Panc1 (cell line): ENCODE results near the gene IQSEC2. TPM values are rescaled to one million over a fixed set of nuclear protein-coding genes. Genes with fewer than 3 reads are reported as not detected.
A peak's percentile ranks its signal among the peaks of the same experiment; 100 is the strongest.

Experiments
- ATAC-seq: fragments of 200-7000 bp; cut with Tn5 transposase; 2 replicates; pipeline ENCODE4 v1.9.1; 2020; ENCODE audit warnings: mild to moderate bottlenecking, moderate library complexity
- BruUV-seq: library from RNA; stranded (reverse); fragments of 400-500 nt; replicated peaks from 2 replicates; lab custom pipeline; 2021; lab: Mats Ljungman, UMichigan
- CTCF ChIA-PET: fragments of 300-600 bp; sonication (Branson Sonifier 250); formaldehyde crosslinking; loops from one replicate; lab custom pipeline; 2022; ENCODE audit warnings: antibody characterized with exemption; lab: Charles Lee
- POLR2A ChIA-PET: fragments of 300-600 bp; sonication (Branson Sonifier 250); formaldehyde crosslinking; loops from one replicate; lab custom pipeline; 2022; ENCODE audit warnings: antibody characterized with exemption; lab: Charles Lee
- DNase-seq: peaks from one replicate; pipeline ENCODE4 v3.0.0-alpha.2; 2010; ENCODE audit warnings: low read depth, low spot score
- H3K27ac ChIP-seq: 2 replicates; pipeline ENCODE4 v1.5.1; 2011; ENCODE audit warnings: mild to moderate bottlenecking, low read length, inconsistent platforms
- H3K27me3 ChIP-seq: fragments of 200-500 bp; sonication (Bioruptor generic); 2 replicates; pipeline ENCODE4 v1.6.0; 2014; ENCODE audit warnings: low read length, inconsistent platforms; ENCODE audit not compliant: control insufficient read depth, insufficient read depth
- H3K36me3 ChIP-seq: fragments of 200-500 bp; sonication (Bioruptor generic); 2 replicates; pipeline ENCODE4 v1.5.1; 2014; ENCODE audit warnings: inconsistent platforms, mild to moderate bottlenecking, low read length, moderate library complexity; ENCODE audit not compliant: control insufficient read depth, insufficient read depth
- H3K4me1 ChIP-seq: 2 replicates; pipeline ENCODE4 v1.5.1; 2011; ENCODE audit warnings: inconsistent platforms, mild to moderate bottlenecking, low read length, moderate library complexity; ENCODE audit not compliant: control insufficient read depth, insufficient read depth
- H3K4me3 ChIP-seq, 2 experiments: 2 replicates each; pipeline ENCODE4 v1.5.1; 2011 to 2012; ENCODE audit warnings: low read depth in 2 of 2, low read length in 2 of 2, mild to moderate bottlenecking in 2 of 2, inconsistent platforms in 1 of 2, moderate library complexity in 1 of 2
- H3K9me3 ChIP-seq: fragments of 200-500 bp; sonication (Bioruptor generic); 2 replicates; pipeline ENCODE4 v1.5.1; 2014; ENCODE audit warnings: low read depth, mild to moderate bottlenecking, inconsistent platforms, low read length, moderate library complexity; ENCODE audit not compliant: control insufficient read depth, insufficient read depth
- CTCF ChIP-seq: fragments of 450-650 bp; IDR thresholded peaks from 2 replicates; pipeline ENCODE4 v1.5.1; 2017; ENCODE audit warnings: mild to moderate bottlenecking
- POLR2AphosphoS5 ChIP-seq: IDR thresholded peaks from 2 replicates; pipeline ENCODE4 v1.6.1; 2012; ENCODE audit warnings: mild to moderate bottlenecking, low read depth, low read length, moderate library complexity
- REST ChIP-seq, 2 experiments: IDR thresholded peaks; 2 replicates each; pipeline ENCODE4 v1.6.1; 2011 to 2012; ENCODE audit warnings: low read depth in 2 of 2, control low read depth in 1 of 2, low read length in 1 of 2, mild to moderate bottlenecking in 1 of 2, moderate library complexity in 1 of 2; ENCODE audit not compliant: insufficient read depth in 1 of 2
- SIN3A ChIP-seq: IDR thresholded peaks from 2 replicates; pipeline ENCODE4 v1.6.1; 2012; ENCODE audit warnings: low read depth, mild to moderate bottlenecking, low read length, moderate library complexity, borderline replicate concordance; ENCODE audit not compliant: insufficient read depth
- TCF7L2 ChIP-seq: IDR thresholded peaks from 2 replicates; pipeline ENCODE4 v1.6.1; 2011; ENCODE audit warnings: mild to moderate bottlenecking, low read depth, low read length, inconsistent platforms
- in situ Hi-C: cut with HindIII; loops from 2 replicates; pipeline ENCODE4 v1.10.0; 2016; ENCODE audit warnings: low sequenced_read_pairs, low pct_unique_long_range_greater_than_20kb
- intact Hi-C: fragments of 100-400 bp; cut with micrococcal nuclease; formaldehyde crosslinking; loops from one replicate; pipeline ENCODE4 v1.10.0; 2022; ENCODE audit not compliant: unreplicated experiment
- total RNA-seq: library from RNA; stranded (reverse); gene quantifications from one replicate; pipeline ENCODE4 v1.2.1, GENCODE V29; 2021; ENCODE audit not compliant: unreplicated experiment

Gene IQSEC2
- total RNA-seq, 1 experiment from 2014 or later, result 38.8 TPM

DNA sequence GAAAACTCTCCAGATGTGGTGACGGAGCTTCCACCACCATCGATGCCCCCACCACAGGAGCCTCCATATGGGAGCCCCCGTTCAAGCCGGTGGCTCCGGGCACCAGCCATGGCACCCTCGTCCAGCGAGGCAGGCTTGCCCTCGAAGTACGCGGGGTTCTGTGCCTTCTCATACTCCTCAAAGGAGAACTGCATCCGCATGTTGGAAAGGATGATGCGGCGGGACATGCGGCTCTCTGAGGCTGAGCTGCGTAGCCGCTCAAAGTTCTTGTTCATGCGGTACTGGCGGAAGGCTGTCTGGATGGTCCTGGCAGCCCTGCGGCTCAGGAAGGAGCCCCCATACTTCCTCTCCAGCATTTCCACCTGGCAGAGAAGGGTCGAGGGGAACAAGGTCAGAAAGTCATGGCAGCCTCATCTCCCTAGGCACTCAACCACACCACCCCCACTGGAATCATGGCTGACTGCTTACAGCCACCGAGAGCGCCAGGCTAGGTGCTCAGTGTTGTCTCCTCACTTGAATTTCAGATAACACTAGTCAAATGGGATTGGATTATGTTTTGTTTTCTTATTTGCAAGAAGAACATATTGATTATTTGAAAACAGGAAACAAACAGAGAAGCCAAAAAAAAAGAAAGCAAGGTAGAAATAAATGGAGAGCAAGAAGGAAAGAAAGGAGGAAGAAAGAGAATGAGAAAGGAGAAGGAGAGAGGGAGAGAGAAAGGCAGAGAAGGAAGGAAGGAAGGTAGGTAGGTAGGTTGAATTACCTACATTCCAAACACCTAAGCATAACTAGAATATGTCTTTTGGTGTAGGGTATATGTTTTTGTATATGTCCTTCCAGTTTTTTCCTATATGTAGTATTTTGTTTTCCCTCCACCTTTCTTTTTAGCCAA, 26.6 kb downstream of the IQSEC2 start:
- DNase-seq (no peak), ATAC-seq (no peak)
- intact Hi-C loops, result no loop called here
- Histone ChIP-seq H3K4me1 (no peaks in the 10 kb centered on the region), H3K4me3 (no peak overlapping the region), H3K9me3 (no peaks in the 10 kb centered on the region), H3K27ac (no peak overlapping the region), H3K27me3 (no peaks in the 10 kb centered on the region), H3K36me3 (no peaks in the 10 kb centered on the region)
- ChIA-PET CTCF (no interaction called here), POLR2A (no interaction called here)
- no TSS peak for BruUV-seq
- TF ChIP-seq POLR2AphosphoS5, result no peak
- no peak for TF ChIP-seq SIN3A
- no peak for TF ChIP-seq REST (IDR thresholded peaks at IDR 0.05; ENCODE audit: insufficient read depth in 1 of 2, low read depth in 2 of 2, low read length in 1 of 2)
- in situ Hi-C loops, result no loop called here

DNA sequence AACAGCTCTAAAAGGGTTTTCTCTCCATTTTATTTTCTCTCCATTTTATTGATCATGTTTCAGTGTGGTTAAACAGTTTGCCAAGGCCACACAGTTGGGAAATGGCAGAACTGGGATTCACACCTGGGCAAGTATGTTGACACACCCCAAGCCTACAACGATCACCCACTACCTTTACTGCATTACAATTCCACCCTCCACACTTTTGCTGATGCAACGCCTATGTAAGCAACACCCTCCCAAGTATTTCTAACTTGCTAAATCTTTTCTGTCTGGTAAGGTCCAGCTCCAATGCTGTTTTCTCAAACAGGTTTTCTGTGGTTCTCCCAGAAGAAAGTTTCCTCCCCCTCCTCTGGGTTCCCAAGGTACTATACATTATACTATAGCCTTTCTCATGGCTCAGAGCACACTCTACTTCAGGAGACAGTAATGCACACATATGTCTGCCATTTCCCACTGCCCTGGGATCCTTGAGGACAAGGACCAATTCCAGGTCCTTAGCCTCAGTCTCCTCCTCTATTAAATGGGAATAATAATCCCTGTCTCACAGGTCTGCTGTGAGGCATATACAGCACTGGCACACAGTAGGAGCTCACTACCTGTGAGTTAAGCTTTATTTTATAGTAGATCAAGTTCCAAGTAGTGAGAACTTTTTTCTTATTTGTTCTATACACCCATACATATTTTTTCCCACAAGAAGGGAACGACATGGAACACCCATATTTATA, 27.9 kb downstream of the IQSEC2 start:
- ChIA-PET POLR2A (no interaction called here), CTCF (no interaction called here)
- no TSS peak for BruUV-seq
- no peaks in the 10 kb centered on the region for H3K9me3 ChIP-seq
- H3K4me3 ChIP-seq, result no peak overlapping the region
- TF ChIP-seq SIN3A, result no peak
- no peak for TF ChIP-seq TCF7L2
- TF ChIP-seq CTCF, result no peak
- no peak for TF ChIP-seq REST (IDR thresholded peaks at IDR 0.05; ENCODE audit: insufficient read depth in 1 of 2, low read depth in 2 of 2, low read length in 1 of 2)
- TF ChIP-seq POLR2AphosphoS5, result no peak
- H3K27ac ChIP-seq, result peak overlapping the region; percentile 7; the same call in 1 of the 2 replicates
- DNase-seq (no peak), ATAC-seq (no peak)
- no peaks in the 10 kb centered on the region for H3K4me1 ChIP-seq
- in situ Hi-C loops (no loop called here), intact Hi-C loops (no loop called here)
- no peaks in the 10 kb centered on the region for H3K36me3 ChIP-seq
- no peaks in the 10 kb centered on the region for H3K27me3 ChIP-seq
